Esophagus muscularis mucosa (tissue), 4 donors: ENCODE measurements around the gene MED22. TPM values are rescaled to one million over a fixed set of nuclear protein-coding genes. Genes with fewer than 3 reads are reported as not detected.
A peak's percentile ranks its signal among the peaks of the same experiment; 100 is the strongest.
"Not testable (repeated sequence)": the region's sequence is repeated elsewhere in the genome, so short reads cannot be mapped to it uniquely, and the experiment has no call there.

ENCODE experiments used
- DNase-seq: peaks from one replicate; pipeline ENCODE4 v3.0.0-alpha.2; 2017; ENCODE audit errors: extremely low spot score
- H3K27ac ChIP-seq, 4 donors: fragments of 200-600 bp; sonication (generic); replicated peaks in 1 of 4; 1 replicate in 3 of 4; 2 replicates in 1 of 4; pipeline ENCODE4 v1.5.1; 2016 to 2019; ENCODE audit warnings: mild to moderate bottlenecking in 1 of 4
- H3K27me3 ChIP-seq, 4 donors: fragments of 200-600 bp; sonication (generic); one replicate each; pipeline versions ENCODE4 v1.5.1 to v1.6.0; 2016 to 2019
- H3K36me3 ChIP-seq, 4 donors: fragments of 200-600 bp; sonication (generic); one replicate each; pipeline ENCODE4 v1.5.1; 2016 to 2019
- H3K4me1 ChIP-seq, 4 donors: fragments of 200-600 bp; sonication (generic); one replicate each; pipeline ENCODE4 v1.5.1; 2016 to 2019
- H3K4me3 ChIP-seq, 4 donors: fragments of 200-600 bp; sonication (generic); 1 replicate in 2 of 4; 2 replicates in 2 of 4; pipeline ENCODE4 v1.5.1; 2016 to 2019; ENCODE audit warnings: mild to moderate bottlenecking in 4 of 4, moderate library complexity in 1 of 4
- H3K9me3 ChIP-seq, 4 donors: fragments of 200-600 bp; sonication (generic); 1 replicate in 3 of 4; 2 replicates in 1 of 4; pipeline ENCODE4 v1.5.1; 2016 to 2019
- CTCF ChIP-seq, 3 experiments: fragments of 200-600 bp in 2 of 3; fragments of 450-650 bp in 1 of 3; sonication (generic) in 2 of 3; IDR thresholded peaks; one replicate each; pipeline ENCODE4 v1.5.1; 2017 to 2019; ENCODE audit warnings: antibody characterized with exemption in 3 of 3, mild to moderate bottlenecking in 2 of 3, moderate library complexity in 1 of 3
- EP300 ChIP-seq: sonication (generic); formaldehyde crosslinking; IDR thresholded peaks from one replicate; pipeline ENCODE4 v1.6.1; 2017; ENCODE audit warnings: antibody characterized with exemption
- POLR2A ChIP-seq: fragments of 450-650 bp; IDR thresholded peaks from one replicate; pipeline ENCODE4 v1.6.1; 2017; ENCODE audit warnings: antibody characterized with exemption, moderate library complexity, mild to moderate bottlenecking, low read depth
- POLR2AphosphoS5 ChIP-seq, 2 donors: sonication (generic); formaldehyde crosslinking; IDR thresholded peaks; one replicate each; pipeline ENCODE4 v1.6.1; 2017; ENCODE audit warnings: antibody characterized with exemption in 2 of 2
- WGBS: methylation state at CpG from one replicate; pipeline ENCODE4 v1.1.5; 2018; 5-methylcytosine and 5-hydroxymethylcytosine counted together
- intact Hi-C: fragments of 100-400 bp; cut with DNase I; formaldehyde crosslinking; loops from one replicate; pipeline ENCODE4 v1.15.1; 2023
- total RNA-seq, 4 donors: library from RNA; depleted of rRNA; stranded (reverse); fragments of >200 nt; gene quantifications; one replicate each; pipeline versions ENCODE4 v1.1.0 to v1.2.1, GENCODE V29; 2016

Gene MED22
- total RNA-seq, 4 donors from 2014 or later = 20.0 to 44.6 (median 35.5) TPM

GRCh38 chr9:133340916-133341315 is 7.0 kb downstream of the MED22 start:
- Histone ChIP-seq H3K36me3 (peaks cover 37 to 77% (median 66%) of the 10 kb centered on the region in 4 donors), H3K27ac (peak overlapping the region in 2 of 4 donors; percentile 19 to 43), H3K4me3 (no peak overlapping the region), H3K27me3 (no peaks in the 10 kb centered on the region), H3K9me3 (no peaks in the 10 kb centered on the region), H3K4me1 (peaks cover 7 to 32% (median 30%) of the 10 kb centered on the region in 4 donors)
- WGBS = 69% methylated on average over 9 of the region's 13 CpGs
- no peak for TF ChIP-seq CTCF (IDR thresholded peaks at IDR 0.05)
- TF ChIP-seq POLR2A = no peak
- TF ChIP-seq POLR2AphosphoS5 (IDR thresholded peaks at IDR 0.05) = no peak
- TF ChIP-seq EP300 = no peak
- no peak for DNase-seq
- intact Hi-C loops = no loop called here

DNA sequence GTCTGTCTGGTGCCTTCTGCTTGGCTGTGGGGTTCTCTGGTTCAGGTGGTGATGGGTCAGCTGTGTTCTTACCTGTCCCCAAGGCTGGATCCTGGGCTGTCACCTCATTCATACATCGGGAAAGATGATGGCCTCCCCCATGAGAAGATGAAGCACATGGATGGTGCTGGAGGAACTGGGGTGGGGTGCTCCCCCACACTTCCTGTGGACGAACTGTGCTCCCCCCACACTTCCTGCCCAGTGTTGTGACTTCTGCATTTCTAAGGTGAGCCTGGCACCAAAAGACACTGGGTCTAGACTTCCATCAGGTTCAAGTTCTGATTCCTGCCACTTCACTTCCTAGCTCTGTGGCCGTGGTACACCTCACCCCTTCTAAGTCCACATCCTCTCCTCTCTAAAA is 7.7 kb downstream of the MED22 start:
- Histone ChIP-seq H3K4me3 (no peak overlapping the region), H3K4me1 (peaks cover 8 to 28% (median 27%) of the 10 kb centered on the region in 4 donors), H3K9me3 (no peaks in the 10 kb centered on the region), H3K27ac (no peak overlapping the region), H3K36me3 (peaks cover 32 to 70% (median 60%) of the 10 kb centered on the region in 4 donors), H3K27me3 (no peaks in the 10 kb centered on the region)
- 46% methylated on average over 2 of the region's 3 CpGs for WGBS
- intact Hi-C loops = no loop called here
- DNase-seq = no peak
- TF ChIP-seq CTCF (IDR thresholded peaks at IDR 0.05) = no peak
- TF ChIP-seq POLR2AphosphoS5 (IDR thresholded peaks at IDR 0.05) = no peak
- TF ChIP-seq POLR2A = no peak
- no peak for TF ChIP-seq EP300

DNA sequence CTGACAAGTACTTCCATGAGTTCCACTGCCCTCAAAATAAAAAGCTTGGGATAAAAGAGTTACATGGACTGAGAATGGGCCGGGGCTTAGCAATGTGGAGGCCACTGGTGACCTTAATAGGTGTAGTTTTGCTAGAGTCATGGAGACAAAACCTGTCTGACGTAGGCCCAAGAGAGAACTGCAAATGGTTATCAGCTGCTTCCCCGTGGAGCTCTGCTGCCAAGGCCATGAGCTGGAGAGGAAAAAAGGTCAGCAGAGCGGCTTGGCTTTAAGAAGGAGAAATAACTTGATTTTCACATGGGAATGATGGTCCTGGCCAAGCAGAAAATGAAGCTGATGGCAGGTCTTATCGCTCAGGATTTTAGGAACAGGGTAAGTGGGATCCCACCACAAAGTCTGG is 8.3 kb downstream of the MED22 start:
- Histone ChIP-seq H3K27ac (peak overlapping the region in 1 of 4 donors; percentile 27), H3K27me3 (no peaks in the 10 kb centered on the region), H3K4me3 (no peak overlapping the region), H3K9me3 (no peaks in the 10 kb centered on the region), H3K36me3 (peaks cover 32 to 65% (median 54%) of the 10 kb centered on the region in 4 donors), H3K4me1 (peaks cover 14 to 34% (median 30%) of the 10 kb centered on the region in 4 donors)
- TF ChIP-seq POLR2A (no peak), CTCF (IDR thresholded peaks at IDR 0.05) (no peak), EP300 (no peak), POLR2AphosphoS5 (IDR thresholded peaks at IDR 0.05) (no peak)
- 72% methylated on average over 5 of the region's 5 CpGs for WGBS
- no peak for DNase-seq
- intact Hi-C loops = loop anchor here (10.0 kb wide), 1 partner anchor 235 kb away; no protein-coding TSS in a partner anchor

GRCh38 chr9:133335924-133336811 is 11.8 kb downstream of the MED22 start, which contains the start of gene SURF6:
Gene SURF6 (minus strand): TSS chr9:133336188. CDS start chr9:133336132, 56 bp downstream.
- peak; percentile 97 for DNase-seq
- Histone ChIP-seq H3K36me3 (peaks cover 42 to 65% (median 53%) of the 10 kb centered on the region in 4 donors), H3K9me3 (no peaks in the 10 kb centered on the region), H3K27me3 (no peaks in the 10 kb centered on the region), H3K27ac (peak within 1 kb of the TSS; percentile 70 to 82 (median 74)), H3K4me1 (peaks cover 19 to 41% (median 34%) of the 10 kb centered on the region in 4 donors), H3K4me3 (peak within 1 kb of the TSS; percentile 82 to 90 (median 86))
- intact Hi-C loops = loop anchor here (10.0 kb wide), 1 partner anchor 231 kb away; no protein-coding TSS in a partner anchor
- TF ChIP-seq POLR2A (no peak), CTCF (IDR thresholded peaks at IDR 0.05) (peak in 2 of 3 experiments; percentile 11 to 36), POLR2AphosphoS5 (IDR thresholded peaks at IDR 0.05) (peak; percentile 82 to 98)
- WGBS = 10% methylated on average over 22 of the region's 70 CpGs

GRCh38 chr9:133334888-133335287 is 13.0 kb downstream of the MED22 start:
- H3K9me3 ChIP-seq, DNase-seq, H3K27me3 ChIP-seq, H3K27ac ChIP-seq: not testable (repeated sequence)
- intact Hi-C loops = loop anchor here (5.0 to 10.0 kb wide), 2 partner anchors 148 to 230 kb away; no protein-coding TSS in a partner anchor
- Histone ChIP-seq H3K4me3 (peak overlapping the region; percentile 82 to 90 (median 86)), H3K4me1 (peaks cover 19 to 41% (median 34%) of the 10 kb centered on the region in 4 donors), H3K36me3 (peaks cover 41 to 65% (median 50%) of the 10 kb centered on the region in 4 donors)
- 74% methylated on average over 11 of the region's 11 CpGs for WGBS
